Measurements from ENCODE around the gene FILIP1L.
A peak's percentile ranks its signal among the peaks of the same experiment; 100 is the strongest.

FILIP1L gene

DNA sequence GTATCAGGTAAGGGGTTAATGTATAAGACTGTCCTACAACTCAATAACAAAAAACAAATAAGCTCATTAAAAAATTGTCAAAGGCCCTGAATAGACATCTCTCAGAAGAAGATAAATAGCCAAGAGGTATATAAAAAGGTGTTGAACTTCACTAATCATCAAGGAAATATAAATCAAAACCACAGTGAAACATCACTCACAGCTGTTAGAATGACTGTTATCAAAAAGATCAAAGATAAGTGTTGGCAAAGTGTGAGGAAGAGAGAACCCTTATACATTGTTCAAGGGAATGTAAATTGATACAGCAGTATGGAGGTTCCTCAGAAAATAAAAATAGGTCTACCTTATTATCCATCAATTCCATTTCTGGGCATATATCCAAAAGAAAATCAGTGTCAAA, 95.5 kb downstream of the FILIP1L start:
- TF ChIP-seq, protein P1, sequence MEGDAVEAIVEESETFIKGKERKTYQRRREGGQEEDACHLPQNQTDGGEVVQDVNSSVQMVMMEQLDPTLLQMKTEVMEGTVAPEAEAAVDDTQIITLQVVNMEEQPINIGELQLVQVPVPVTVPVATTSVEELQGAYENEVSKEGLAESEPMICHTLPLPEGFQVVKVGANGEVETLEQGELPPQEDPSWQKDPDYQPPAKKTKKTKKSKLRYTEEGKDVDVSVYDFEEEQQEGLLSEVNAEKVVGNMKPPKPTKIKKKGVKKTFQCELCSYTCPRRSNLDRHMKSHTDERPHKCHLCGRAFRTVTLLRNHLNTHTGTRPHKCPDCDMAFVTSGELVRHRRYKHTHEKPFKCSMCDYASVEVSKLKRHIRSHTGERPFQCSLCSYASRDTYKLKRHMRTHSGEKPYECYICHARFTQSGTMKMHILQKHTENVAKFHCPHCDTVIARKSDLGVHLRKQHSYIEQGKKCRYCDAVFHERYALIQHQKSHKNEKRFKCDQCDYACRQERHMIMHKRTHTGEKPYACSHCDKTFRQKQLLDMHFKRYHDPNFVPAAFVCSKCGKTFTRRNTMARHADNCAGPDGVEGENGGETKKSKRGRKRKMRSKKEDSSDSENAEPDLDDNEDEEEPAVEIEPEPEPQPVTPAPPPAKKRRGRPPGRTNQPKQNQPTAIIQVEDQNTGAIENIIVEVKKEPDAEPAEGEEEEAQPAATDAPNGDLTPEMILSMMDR (IDR thresholded peaks at IDR 0.05; ENCODE audit: low read depth, low read length) = no peak
- no peak for DNase-seq (ENCODE audit: low read depth in 2 of 2)
- H3K4me3 ChIP-seq (replicated peaks in 1 of 2; ENCODE audit: low read depth in 2 of 2, low read length in 2 of 2) = no peak overlapping the region

DNA sequence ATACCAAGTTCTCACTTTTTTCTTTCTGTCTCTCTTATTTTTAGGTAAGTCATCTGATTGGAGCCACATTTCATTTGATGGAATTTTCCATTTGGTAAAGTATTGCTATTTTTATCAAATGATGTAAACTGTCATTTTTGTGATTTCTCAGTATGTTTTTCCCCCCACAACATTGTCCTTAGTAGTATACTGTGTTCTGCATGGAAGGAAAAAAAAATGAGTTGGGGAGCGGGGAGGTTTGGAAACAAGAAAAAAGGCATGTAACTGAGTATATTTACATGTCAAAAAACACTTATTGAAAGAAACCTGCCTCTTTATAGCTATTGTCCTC, 104.2 kb downstream of the FILIP1L start:
- no peak for DNase-seq (ENCODE audit: low read depth in 2 of 2)
- TF ChIP-seq, protein P1 (IDR thresholded peaks at IDR 0.05; ENCODE audit: low read depth, low read length) = no peak

DNA sequence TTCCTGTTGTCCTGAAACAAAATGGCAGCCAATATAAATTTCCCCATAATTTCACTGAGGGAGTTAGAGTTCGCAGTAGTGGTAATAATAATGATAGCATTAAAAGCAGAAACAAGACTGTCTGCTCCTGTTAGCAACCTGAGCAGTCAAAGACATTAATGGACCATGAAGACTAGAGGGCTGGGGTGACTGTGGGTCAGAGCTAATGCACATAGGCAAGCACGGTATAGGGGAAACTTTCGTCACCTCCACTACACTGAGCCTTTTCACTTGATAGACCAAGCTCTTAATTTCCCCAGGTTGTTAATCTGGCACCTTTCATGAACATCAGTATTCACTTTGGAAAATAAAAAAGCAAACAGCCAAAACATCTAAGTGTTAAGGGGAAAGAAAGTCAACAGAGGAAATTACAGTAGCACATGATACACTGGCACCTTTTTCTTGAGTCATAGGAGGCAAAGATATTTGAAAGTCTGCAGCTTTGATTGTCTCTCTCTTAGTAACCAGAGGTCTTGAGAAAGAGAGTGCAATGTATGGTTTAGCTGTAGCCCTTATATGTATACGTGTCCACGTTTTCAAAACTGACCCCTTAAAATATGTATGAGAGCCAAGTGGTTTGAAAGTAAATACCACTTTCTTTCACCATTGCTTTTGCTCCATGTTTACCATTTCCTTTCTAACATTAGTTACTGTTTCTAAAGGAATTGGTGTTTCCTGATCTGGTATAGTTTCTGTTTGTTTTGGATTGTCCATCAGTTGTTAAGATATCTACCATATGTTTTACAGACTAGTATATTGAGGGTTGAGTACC, 104.8 kb downstream of the FILIP1L start:
- TF ChIP-seq, protein P1 (IDR thresholded peaks at IDR 0.05; ENCODE audit: low read depth, low read length) = no peak
- peak in 1 of 2 donors; percentile 21 for DNase-seq (ENCODE audit: low read depth in 2 of 2)
- no peak overlapping the region for H3K4me3 ChIP-seq (replicated peaks in 1 of 2; ENCODE audit: low read depth in 2 of 2, low read length in 2 of 2)

More for the DNA sequence above, 104.2 kb downstream of the FILIP1L start:
- H3K4me3 ChIP-seq (replicated peaks in 1 of 2; ENCODE audit: low read depth in 2 of 2, low read length in 2 of 2) = no peak overlapping the region

DNA sequence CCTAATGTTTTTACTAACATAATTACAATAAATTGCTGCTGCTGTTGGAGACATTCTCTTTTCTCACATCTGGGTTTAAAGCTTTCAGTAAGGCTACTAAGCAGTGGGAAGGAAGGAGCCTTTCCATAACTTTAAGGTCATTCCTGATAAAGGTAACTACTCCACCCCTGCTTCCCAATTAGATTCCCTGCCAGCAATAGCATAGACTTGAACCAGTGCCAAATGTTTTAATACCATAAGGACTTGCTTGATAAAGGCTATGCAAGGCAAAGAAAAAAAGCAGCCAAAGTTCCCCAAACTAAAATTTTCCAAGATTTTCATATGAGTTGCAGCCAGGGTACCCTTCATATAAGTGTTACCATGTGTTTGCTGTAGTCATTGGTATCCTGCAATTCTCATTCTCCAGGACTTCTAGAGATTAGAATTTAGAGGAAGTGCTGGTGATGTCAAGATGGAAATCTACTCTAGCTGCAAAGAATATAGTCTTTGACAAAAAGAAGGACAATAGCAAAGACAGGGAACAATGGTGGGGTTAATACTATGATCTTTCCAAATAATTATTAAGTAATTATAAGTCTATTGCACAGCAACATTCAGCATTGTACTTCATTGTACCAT, 106.1 kb downstream of the FILIP1L start:
- TF ChIP-seq, protein P1 (IDR thresholded peaks at IDR 0.05; ENCODE audit: low read depth, low read length) = no peak
- DNase-seq (ENCODE audit: low read depth in 2 of 2) = peak in 1 of 2 donors; percentile 38
- H3K4me3 ChIP-seq (replicated peaks in 1 of 2; ENCODE audit: low read depth in 2 of 2, low read length in 2 of 2) = no peak overlapping the region

DNA sequence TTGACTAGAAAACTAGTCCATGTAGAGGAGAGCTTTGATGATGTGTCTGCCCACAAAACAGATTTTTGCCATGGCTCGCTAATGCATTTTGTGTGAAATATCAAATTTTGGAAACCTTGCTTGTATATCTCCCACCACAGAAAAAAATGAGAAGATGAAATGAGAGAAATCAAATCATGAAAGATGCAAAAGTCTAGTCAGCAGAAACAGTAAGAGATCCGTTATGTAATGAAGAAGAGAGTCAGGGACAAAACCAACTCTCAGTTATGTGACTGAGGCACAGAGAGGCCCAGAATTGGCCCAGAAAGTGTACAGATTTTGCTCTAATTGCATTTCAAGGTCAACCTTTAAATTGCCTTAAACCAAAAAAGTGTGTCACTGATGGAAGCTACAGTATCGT, 107.0 kb downstream of the FILIP1L start:
- DNase-seq (ENCODE audit: low read depth in 2 of 2) = no peak
- TF ChIP-seq, protein P1 (IDR thresholded peaks at IDR 0.05; ENCODE audit: low read depth, low read length) = no peak

DNA sequence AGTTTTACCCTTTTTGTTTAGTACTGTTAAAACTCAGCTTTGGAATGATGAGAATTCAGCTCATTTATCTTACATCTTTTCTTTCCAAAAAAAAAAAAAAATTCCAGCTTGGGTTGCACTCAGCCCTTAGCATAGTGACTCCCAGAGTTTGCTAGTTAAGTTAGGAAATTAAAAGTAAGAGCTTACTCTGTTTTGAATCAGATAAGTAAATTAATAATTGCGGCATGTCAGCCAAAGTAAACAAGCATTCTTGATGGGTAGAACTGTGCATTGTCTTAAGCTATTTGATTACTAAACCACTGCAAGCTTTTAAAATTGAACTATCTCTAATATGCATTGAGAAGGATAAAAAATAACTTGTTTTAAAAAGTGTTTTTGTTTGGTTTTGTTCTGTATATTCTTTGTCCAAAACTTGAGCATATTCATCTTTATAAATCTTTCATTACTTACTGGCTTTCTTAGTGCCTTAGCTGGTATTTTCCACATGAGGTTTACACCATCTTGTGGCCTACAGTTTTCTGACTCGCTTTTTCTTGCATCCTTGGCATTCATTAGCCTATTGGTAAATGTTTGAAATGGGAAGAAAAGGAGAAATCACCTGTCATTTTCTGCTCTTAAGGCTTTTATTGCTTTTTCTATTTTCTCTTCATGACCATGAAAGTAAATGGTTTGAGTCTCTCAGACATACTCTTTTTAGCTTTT, 107.6 kb downstream of the FILIP1L start:
- TF ChIP-seq, protein P1 (IDR thresholded peaks at IDR 0.05; ENCODE audit: low read depth, low read length) = no peak
- no peak overlapping the region for H3K4me3 ChIP-seq (replicated peaks in 1 of 2; ENCODE audit: low read depth in 2 of 2, low read length in 2 of 2)
- peak; percentile 67 to 69 for DNase-seq (ENCODE audit: low read depth in 2 of 2)

More for the DNA sequence above, 107.0 kb downstream of the FILIP1L start:
- no peak overlapping the region for H3K4me3 ChIP-seq (replicated peaks in 1 of 2; ENCODE audit: low read depth in 2 of 2, low read length in 2 of 2)
